Right lobe of liver (tissue), 6 donors: ENCODE data around the gene UNC5C. TPM values are rescaled to one million over a fixed set of nuclear protein-coding genes. Genes with fewer than 3 reads are reported as not detected.

Experiments used
- ATAC-seq, 4 donors: fragments of 200-7000 bp; cut with Tn5 transposase; one replicate each; pipeline ENCODE4 v1.9.1; 2020; ENCODE audit warnings: mild to moderate bottlenecking in 4 of 4, moderate library complexity in 4 of 4
- DNase-seq, 3 donors: peaks; one replicate each; pipeline ENCODE4 v3.0.0-alpha.2; 2020
- H3K27ac ChIP-seq, 3 donors: fragments of 200-600 bp; one replicate each; pipeline ENCODE4 v1.8.0; 2022
- H3K27me3 ChIP-seq, 2 donors: fragments of 200-600 bp; one replicate each; pipeline ENCODE4 v1.8.0; 2022
- H3K36me3 ChIP-seq, 4 donors: fragments of 200-600 bp; sonication (generic) in 1 of 4; one replicate each; pipeline versions ENCODE4 v1.5.1 to v1.8.0; 2017 to 2022; ENCODE audit warnings: control low read depth in 1 of 4
- H3K4me1 ChIP-seq, 4 donors: fragments of 200-600 bp; sonication (generic) in 1 of 4; one replicate each; pipeline versions ENCODE4 v1.5.1 to v1.8.0; 2017 to 2022; ENCODE audit warnings: control low read depth in 1 of 4
- H3K4me3 ChIP-seq, 3 donors: fragments of 200-600 bp; one replicate each; pipeline ENCODE4 v1.8.0; 2022
- H3K9me3 ChIP-seq, 4 donors: fragments of 200-600 bp; sonication (generic) in 1 of 4; one replicate each; pipeline versions ENCODE4 v1.5.1 to v1.8.0; 2017 to 2022; ENCODE audit warnings: control low read depth in 1 of 4
- CTCF ChIP-seq, 4 donors: fragments of 200-600 bp in 3 of 4; fragments of 450-650 bp in 1 of 4; IDR thresholded peaks; one replicate each; pipeline versions ENCODE4 v1.5.1 to v1.8.0; 2016 to 2022; ENCODE audit warnings: antibody characterized with exemption in 4 of 4, mild to moderate bottlenecking in 2 of 4
- POLR2A ChIP-seq: fragments of 450-650 bp; IDR thresholded peaks from one replicate; pipeline ENCODE4 v1.6.1; 2017; ENCODE audit warnings: antibody characterized with exemption, mild to moderate bottlenecking
- WGBS: methylation state at CpG from one replicate; pipeline ENCODE4 v1.1.6; 2018; ENCODE audit warnings: low coverage, low lambda C conversion rate; ENCODE audit not compliant: insufficient coverage; ENCODE audit errors: missing lambda C conversion rate; 5-methylcytosine and 5-hydroxymethylcytosine counted together
- intact Hi-C, 2 donors: fragments of 100-400 bp; cut with DNase I; formaldehyde crosslinking; loops; one replicate each; pipeline versions ENCODE4 v1.11.2 to v1.14.1; 2022
- total RNA-seq, 6 experiments: library from RNA; depleted of rRNA in 2 of 6; stranded (reverse); fragments of >200 nt in 2 of 6; fragmentation: NEBNext Ultra II Directional in 3 of 6; extraction: Animal tissue kit (Norgen Biotek cat#: 25700) in 3 of 6; gene quantifications; one replicate each; pipeline versions ENCODE4 v1.1.0 to v1.2.4, GENCODE V29; 2016 to 2023
- donor health status: DM: no; HTN: yes; CAD: no.
- donor health status: DM: no; HTN: no; CAD: no.
- donor health status: DM: no; HTN: no; CAD: no.
- donor health status: DM: no; HTN: yes; CAD: no.
- donor health status: DM: no; HTN: yes; CAD: no.

The UNC5C gene
- total RNA-seq, 6 experiments from 2014 or later = 0.50 to 0.71 (median 0.63) TPM

GRCh38 chr4:95513022-95513421, 35.8 kb downstream of the UNC5C start:
- no peak overlapping the region for H3K4me3 ChIP-seq
- no peaks in the 10 kb centered on the region for H3K9me3 ChIP-seq
- intact Hi-C loops = no loop called here
- peaks cover 0 to 11% (median 0%) of the 10 kb centered on the region in 4 donors for H3K4me1 ChIP-seq
- no peak for TF ChIP-seq CTCF (IDR thresholded peaks at IDR 0.05)
- TF ChIP-seq POLR2A = no peak
- WGBS = 73% methylated on average over 4 of the region's 4 CpGs
- H3K27ac ChIP-seq = no peak overlapping the region
- H3K36me3 ChIP-seq = no peaks in the 10 kb centered on the region
- no peaks in the 10 kb centered on the region for H3K27me3 ChIP-seq
- no peak for ATAC-seq
- no peak for DNase-seq

- intact Hi-C loops = no loop called here
- no peaks in the 10 kb centered on the region for H3K36me3 ChIP-seq
- TF ChIP-seq CTCF (IDR thresholded peaks at IDR 0.05) (no peak), POLR2A (no peak)
- H3K27ac ChIP-seq = no peak overlapping the region
- H3K9me3 ChIP-seq = no peaks in the 10 kb centered on the region
- no peak for ATAC-seq
- DNase-seq = no peak
- peaks cover 0 to 11% (median 0%) of the 10 kb centered on the region in 4 donors for H3K4me1 ChIP-seq
- H3K4me3 ChIP-seq = no peak overlapping the region
- H3K27me3 ChIP-seq = no peaks in the 10 kb centered on the region
- WGBS = 51% methylated on average over 3 of the region's 3 CpGs
These were observed 37.3 kb downstream of the UNC5C start for GRCh38 chr4:95511477-95511876.

GRCh38 chr4:95510877-95511276, 37.9 kb downstream of the UNC5C start:
- Histone ChIP-seq H3K9me3 (no peaks in the 10 kb centered on the region), H3K27me3 (no peaks in the 10 kb centered on the region), H3K36me3 (no peaks in the 10 kb centered on the region), H3K4me1 (peaks cover 0 to 11% (median 0%) of the 10 kb centered on the region in 4 donors), H3K27ac (no peak overlapping the region), H3K4me3 (no peak overlapping the region)
- WGBS = 49% methylated on average over 2 of the region's 2 CpGs
- no peak for TF ChIP-seq CTCF (IDR thresholded peaks at IDR 0.05)
- TF ChIP-seq POLR2A = no peak
- ATAC-seq (peak in 1 of 4 donors; percentile 61), DNase-seq (no peak)
- intact Hi-C loops = no loop called here

GRCh38 chr4:95510145-95510544, 38.6 kb downstream of the UNC5C start:
- H3K27ac ChIP-seq = no peak overlapping the region
- no peaks in the 10 kb centered on the region for H3K36me3 ChIP-seq
- TF ChIP-seq CTCF (IDR thresholded peaks at IDR 0.05) (peak in 3 of 4 donors; percentile 66 to 81 (median 78)), POLR2A (no peak)
- H3K27me3 ChIP-seq = no peaks in the 10 kb centered on the region
- 4% methylated on average over 2 of the region's 2 CpGs for WGBS
- H3K4me1 ChIP-seq = peaks cover 0 to 11% (median 0%) of the 10 kb centered on the region in 4 donors
- ATAC-seq = peak; percentile 61 to 82 (median 68)
- H3K9me3 ChIP-seq = no peaks in the 10 kb centered on the region
- intact Hi-C loops = no loop called here
- no peak overlapping the region for H3K4me3 ChIP-seq
- no peak for DNase-seq

GRCh38 chr4:95508421-95508820, 40.4 kb downstream of the UNC5C start:
- 33% methylated on average over 1 of the region's 1 CpG for WGBS
- no peak for TF ChIP-seq POLR2A
- TF ChIP-seq CTCF (IDR thresholded peaks at IDR 0.05) = no peak

More at GRCh38 chr4:95508421-95508820, 40.4 kb downstream of the UNC5C start:
- ATAC-seq (no peak), DNase-seq (no peak)
- intact Hi-C loops = no loop called here
- Histone ChIP-seq H3K4me1 (peaks cover 0 to 11% (median 0%) of the 10 kb centered on the region in 4 donors), H3K36me3 (no peaks in the 10 kb centered on the region), H3K4me3 (no peak overlapping the region), H3K27me3 (no peaks in the 10 kb centered on the region), H3K27ac (no peak overlapping the region), H3K9me3 (no peaks in the 10 kb centered on the region)
